Activated CD4-positive, alpha-beta T cell treated with anti-CD3 and anti-CD28 coated beads for 4 hours (primary cell): ENCODE measurements around the gene CSE1L.
"Not testable (repeated sequence)": the region's sequence is repeated elsewhere in the genome, so short reads cannot be mapped to it uniquely, and the experiment has no call there.

Experiments
- DNase-seq, 2 donors: peaks; one replicate each; pipeline ENCODE4 v3.0.0-alpha.2; 2020

CSE1L gene, protein sequence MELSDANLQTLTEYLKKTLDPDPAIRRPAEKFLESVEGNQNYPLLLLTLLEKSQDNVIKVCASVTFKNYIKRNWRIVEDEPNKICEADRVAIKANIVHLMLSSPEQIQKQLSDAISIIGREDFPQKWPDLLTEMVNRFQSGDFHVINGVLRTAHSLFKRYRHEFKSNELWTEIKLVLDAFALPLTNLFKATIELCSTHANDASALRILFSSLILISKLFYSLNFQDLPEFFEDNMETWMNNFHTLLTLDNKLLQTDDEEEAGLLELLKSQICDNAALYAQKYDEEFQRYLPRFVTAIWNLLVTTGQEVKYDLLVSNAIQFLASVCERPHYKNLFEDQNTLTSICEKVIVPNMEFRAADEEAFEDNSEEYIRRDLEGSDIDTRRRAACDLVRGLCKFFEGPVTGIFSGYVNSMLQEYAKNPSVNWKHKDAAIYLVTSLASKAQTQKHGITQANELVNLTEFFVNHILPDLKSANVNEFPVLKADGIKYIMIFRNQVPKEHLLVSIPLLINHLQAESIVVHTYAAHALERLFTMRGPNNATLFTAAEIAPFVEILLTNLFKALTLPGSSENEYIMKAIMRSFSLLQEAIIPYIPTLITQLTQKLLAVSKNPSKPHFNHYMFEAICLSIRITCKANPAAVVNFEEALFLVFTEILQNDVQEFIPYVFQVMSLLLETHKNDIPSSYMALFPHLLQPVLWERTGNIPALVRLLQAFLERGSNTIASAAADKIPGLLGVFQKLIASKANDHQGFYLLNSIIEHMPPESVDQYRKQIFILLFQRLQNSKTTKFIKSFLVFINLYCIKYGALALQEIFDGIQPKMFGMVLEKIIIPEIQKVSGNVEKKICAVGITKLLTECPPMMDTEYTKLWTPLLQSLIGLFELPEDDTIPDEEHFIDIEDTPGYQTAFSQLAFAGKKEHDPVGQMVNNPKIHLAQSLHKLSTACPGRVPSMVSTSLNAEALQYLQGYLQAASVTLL

DNA sequence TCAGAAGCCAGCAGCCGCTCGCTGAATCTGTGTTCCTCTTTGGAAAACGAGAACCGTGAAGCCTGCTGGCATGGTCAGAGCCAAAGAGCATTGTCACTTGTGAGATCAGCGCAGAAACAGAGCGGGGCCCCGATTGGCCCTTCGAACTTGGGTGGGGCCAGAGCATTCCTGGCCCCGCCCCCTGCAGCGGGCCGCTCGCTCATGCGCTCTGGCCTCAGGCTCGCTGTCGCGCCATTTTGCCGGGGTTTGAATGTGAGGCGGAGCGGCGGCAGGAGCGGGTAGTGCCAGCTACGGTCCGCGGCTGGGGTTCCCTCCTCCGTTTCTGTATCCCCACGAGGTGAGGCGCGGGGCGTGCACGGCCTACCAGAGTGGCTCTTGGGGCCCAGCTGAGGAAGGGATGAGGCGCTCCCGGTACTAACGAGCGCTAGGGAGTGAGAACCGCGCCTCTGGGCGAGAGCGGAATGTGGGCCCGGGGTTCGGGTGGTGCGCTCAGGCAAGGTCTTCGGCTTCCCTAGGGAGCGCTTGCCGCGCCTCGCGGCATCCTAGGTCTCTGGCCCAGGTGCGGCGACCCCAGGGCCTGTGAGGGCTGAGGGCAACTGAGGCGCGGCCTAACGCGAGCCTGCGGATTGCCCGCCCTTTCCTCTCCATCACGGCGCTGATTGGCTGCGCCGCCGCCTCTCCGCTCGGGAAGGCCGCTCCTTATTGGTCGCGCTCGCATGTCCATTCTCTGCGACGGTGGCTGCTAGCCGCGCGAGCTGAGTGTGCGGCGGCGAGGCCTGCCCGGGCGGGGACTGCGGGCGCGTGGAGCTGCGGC lies at the start of gene CSE1L:
Gene CSE1L (plus strand): TSS at position 226 of the 814 bp plus-strand sequence. CDS start 12,152 bp downstream, outside the sequence.
- DNase-seq = peak; percentile 91 to 93

DNA sequence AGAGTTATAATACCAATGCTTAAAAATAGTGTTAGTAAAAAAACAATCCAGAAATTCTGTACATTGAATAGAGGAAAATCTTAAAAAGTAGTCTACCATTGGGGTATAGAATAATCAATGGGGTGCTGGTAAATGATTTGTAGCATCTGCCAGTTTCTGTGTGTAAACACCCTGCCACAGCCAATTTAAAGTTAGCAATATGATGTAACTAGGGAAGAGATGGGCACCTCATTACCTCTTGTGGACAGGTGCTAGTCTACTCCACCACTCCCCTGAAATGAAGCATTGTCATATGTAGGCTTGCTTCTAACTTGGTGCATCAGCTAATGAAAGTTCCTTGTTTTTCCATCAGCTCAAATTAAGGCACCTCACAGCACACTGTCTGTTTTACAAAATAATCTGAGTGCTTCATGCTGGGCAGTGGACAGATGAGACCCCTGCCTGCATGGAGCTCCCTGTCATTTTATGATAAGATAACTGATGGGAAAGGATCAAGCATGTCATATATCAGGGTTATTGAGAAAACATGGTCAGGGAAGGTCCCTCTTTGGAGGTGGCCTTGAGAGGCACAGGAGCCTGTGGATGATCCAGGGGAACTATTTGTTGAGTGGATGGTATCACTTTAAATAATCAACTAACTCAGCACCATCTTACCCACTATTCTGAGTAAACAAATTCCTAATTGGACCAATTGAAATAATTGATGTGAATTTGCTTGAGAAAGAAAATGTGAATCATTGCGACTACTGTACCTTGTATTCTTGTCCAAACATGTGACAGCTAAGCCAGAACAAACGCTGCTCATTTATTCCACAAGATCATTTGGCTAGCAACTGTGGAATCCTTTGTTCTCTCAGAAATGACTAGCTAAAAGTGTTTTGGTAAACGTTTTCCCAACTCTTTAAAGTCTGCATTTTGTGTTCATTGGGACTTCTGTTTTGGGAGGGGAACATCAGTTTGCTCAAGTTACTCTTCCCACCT lies 45.9 kb upstream of the CSE1L start:
- no peak for DNase-seq

DNA sequence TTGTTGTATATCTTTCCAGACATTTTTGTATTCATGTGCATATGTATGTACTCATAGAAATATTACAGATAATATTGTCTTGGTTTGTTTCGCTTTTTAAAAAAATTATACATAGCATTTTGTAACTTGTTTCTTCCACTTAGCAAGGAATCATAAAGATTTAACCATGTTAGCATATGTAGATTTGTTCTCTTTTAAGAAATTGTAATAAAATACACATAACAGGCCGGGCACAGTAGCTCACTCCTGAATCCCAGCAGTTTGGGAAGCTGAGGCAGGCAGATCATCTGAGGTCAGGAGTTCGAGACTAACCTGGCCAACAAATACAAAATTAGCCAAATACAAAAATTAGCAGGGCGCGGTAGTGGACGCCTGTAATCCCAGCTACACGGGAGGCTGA lies 44.4 kb upstream of the CSE1L start:
- DNase-seq = no peak

DNA sequence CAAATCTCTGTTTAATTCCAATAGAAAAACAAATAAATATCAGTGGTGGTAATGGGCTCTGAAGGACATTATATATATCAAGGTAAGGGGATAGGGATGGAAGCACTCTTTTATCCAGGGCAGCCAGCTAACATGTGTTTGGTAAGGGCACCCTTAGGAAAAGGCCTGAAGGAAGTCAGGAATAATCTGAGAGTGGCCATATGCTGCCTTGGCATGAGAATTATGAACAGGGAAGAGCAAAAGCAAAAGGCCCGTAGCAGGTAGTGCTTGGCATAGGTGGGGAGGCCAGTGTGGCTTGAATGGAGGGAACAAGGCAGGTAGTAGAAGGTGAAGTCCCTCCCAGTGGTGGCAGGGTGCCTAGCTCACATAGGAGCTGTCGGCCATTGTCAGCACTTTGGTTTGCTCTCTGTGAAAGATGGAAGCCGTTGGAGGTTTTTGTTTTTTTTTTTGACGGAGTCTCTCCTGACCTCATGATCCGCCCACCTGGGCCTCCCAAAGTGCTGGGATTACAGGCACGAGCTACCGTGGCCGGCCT lies 39.6 kb upstream of the CSE1L start:
- no peak for DNase-seq

DNA sequence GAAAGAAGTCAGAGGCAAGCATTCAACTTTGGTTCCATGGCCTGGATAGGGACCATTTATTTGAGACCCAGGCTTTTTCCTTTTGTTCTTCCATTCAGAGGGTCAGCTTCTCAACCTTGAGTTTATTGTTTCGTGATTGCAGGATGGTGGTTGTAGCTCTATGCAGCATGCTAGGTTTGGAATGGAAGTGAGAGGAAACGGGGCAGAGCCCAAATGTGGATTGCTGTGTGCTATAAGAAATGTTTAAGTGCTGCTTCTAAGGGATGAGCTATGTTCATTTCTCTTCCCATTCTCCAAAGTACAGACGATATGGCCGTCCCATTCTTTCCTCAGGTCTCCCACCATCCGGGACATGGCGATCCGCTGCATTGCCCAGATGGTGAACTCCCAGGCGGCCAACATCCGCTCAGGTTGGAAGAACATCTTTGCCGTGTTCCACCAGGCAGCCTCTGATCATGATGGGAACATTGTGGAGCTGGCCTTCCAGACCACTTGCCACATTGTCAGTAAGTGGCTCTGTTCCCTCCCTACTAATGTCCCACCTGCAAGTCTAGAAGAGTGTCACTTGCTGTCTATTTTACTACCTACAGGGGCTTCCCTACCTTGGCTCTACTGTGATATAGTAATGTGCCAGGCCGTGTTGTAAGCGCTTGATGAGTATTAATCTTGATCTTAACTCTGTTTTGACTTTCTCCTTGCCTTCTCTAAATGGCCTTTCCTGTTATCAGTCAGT lies 36.0 kb upstream of the CSE1L start:
- no peak for DNase-seq

DNA sequence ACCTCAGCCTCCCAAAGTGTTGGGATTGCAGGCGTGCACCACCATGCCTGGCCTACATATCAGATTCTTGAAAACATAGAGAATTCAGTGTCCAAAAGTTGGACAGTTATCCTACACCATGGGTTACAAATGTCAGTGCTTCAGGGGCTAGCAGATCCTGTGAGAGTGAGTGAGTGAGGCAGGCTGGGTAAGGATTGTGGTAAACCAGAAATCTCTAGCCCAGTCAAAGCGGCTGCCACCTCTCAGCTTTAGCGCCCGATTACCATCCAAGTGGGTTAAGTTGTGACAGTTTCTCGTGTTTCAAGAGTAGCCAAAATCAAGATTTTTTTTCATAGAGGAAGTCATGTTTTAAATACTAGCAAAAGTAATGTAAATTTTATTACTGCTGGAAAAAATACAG lies 21.9 kb upstream of the CSE1L start:
- DNase-seq = no peak

DNA sequence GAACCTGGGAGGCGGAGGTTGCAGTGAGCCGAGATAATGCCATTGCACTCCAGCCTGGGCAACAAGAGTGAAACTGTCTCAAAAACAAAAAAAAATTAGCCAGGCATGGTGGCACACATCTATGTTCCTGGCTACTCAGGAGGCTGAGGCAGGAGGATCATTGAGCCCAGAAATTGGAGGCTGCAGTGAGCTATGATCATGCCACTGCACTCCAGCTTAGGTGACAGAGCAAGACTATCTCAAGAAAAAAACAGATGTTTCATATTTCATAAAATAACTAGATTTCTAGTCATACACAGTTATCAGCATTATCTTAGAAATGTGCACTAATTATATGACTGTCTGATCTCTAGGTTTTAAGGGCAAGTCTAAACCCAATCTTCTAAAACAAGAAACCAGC lies 17.9 kb upstream of the CSE1L start:
- not testable (repeated sequence) for DNase-seq

DNA sequence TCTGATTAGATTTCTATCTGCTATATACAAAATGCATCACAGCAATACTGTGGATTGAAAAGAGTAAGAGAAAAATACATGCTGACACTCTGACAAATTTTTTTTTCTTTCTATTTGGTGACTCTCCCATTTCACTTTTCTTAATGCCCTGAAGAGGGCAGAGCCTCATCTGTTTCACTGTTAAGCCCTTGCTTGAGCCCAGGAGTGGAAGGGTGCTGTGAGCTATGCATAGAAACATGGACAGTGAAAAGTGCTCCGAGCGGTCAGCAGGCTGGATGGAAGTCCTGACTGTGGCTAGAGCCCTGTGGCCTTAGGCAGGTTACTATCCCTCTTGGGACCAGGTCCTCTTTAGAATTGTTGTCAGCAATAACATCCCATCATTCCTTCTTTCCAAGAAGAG lies 17.4 kb upstream of the CSE1L start:
- no peak for DNase-seq

DNA sequence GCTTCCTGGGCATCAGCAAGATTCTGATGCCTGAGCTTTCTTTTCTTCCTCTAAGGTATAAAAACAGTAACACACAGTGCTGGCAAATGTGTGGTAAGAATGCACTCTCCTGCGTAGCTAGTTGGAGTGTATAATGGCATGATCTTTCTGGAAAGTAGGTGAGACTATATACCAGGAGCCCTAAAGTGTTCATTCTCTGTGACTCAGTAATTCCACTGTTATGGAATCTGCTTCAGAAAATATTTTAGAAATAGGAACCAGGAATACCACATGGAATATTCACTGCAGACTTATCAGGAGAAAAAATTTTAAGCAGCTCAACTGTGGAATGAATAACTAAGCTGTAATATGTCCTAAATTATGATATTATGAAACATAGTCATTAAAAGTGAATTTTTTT lies 16.9 kb upstream of the CSE1L start:
- DNase-seq = no peak

DNA sequence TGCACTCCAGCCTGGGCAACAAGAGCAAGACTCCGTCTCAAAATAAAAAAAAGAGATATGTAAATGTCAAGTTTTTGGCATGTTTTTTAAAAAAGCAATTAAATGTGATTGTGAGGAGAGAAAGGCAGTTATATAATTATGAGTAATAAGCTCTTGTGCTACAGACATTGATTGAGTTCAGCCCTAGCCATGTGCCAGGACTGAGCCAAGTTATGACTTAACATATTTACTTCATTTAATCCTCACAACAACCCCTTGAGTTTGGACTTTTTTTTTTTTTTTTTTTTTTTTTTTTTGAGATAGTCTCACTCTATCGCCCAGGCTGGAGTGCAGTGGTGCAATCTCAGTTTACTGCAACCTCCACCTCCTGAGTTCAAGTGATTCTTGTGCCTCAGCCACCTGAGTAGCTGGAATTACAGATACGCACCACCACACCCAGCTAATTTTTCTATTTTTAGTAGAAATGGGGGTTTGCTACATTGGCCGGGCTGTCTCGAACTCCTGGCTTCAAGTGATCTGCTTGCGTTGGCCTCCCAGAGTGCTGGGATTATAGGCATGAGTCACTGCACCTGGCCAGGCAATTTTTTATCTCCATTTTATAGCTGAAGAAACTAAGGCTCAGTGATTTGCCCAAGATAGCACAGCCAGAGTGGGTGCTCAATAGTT lies 15.0 kb upstream of the CSE1L start:
- no peak for DNase-seq

DNA sequence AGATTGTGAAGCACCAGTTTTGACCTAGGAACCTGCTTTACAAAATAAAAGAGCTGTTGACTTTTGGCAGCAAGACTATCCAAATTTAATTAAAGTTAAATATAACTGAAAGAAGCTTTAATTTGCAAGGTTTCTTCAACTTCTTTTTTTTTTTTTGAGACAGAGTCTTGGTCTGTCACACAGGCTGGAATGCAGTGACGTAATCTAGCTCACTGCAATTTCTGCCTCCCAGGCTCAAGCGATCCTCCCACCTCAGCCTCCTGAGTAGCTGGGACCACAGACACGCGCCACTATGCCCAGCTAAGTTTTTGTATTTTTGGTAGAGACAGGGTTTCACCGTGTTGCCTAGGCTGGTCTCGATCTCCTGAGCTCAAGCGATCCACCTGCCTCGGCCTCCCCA lies 13.7 kb upstream of the CSE1L start:
- DNase-seq = no peak

DNA sequence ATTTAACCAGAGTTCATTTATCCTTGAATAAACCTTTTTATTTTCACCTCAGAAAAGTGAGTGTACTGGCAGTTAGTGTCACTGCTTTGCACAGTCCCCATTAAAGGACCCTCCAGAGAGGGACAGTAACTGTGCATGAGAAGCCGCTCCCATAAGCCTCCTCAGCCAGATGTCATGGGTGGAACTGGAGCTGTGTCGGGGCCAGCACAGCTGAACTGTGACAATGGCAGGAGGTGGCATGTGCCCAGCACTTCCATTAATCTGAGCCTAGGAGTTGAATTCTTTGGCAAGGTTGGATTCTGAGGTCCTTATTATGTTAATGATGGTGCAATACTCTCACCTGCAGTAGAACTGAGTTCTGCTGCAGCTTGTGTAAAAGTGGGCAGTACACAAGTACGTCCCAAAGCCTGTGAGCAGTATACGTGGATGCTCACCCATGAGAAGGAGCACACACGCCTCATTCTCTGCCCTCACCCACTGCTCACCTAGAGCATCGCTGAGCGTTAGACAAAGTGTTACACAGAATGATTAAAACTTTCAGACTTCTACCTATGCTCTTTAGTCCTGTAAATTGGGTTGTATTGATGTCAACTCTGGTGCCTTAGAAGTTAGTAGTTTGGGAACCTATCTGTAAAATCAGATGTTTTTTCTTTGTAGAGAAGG lies 11.9 kb upstream of the CSE1L start:
- no peak for DNase-seq

DNA sequence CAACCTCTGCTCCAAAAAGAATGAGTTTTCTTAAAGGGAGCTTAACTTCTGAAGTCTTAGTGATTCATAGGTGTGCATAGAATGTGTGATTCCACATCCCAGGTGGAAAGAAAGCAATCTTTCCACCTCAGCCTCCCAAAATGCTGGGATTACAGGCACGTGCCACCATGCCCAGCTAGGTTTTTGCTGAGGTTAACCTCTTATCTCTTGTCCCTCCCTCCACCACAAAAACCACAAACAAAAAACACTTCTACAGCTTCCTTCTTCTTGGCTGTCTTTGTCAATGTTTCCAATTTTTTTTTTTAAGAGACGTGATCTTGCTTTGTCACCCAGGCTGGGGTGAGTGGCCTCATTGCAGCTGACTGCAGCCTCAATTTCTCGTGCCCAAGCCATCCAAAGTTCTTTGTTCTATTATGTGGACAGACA lies 8.1 kb upstream of the CSE1L start:
- peak; percentile 12 to 14 for DNase-seq

DNA sequence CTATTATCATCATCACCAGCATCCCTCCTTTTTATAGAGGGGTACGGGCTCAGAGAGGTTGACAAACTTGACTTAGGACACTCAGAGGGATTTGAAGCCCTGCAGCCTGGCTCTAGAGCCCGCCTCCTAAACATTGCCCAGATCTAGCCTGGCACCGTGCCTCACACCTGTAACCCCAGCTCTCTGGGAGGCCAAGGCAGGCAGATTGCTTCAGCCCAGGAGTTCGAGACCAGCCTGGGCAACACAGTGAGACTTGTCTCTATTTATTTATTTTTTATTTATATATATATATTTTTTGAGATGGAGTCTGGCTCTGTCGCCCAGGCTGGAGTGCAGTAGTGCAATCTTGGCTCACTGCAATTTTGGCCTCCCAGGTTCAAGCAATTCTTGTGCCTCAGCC lies 6.3 kb upstream of the CSE1L start:
- DNase-seq = no peak

DNA sequence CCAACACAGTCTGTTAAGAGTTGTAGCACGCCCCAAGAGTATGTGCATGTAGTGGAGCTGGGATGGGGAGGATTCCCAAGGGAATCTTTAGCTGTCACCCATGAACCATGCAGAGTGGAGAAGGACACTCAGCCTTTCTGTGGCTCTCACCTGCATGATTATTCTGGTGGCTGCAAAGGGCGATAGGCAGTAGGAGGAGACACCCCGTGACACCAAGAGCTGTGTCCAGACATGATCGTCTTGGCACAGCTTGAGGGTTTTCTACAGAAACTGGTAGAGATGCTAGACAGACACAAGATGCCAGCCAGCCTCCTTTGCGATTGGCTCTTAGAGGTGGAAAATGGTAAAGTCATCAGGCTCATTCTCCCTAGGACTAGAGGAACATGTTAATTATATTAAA lies 3.1 kb upstream of the CSE1L start:
- DNase-seq = no peak

DNA sequence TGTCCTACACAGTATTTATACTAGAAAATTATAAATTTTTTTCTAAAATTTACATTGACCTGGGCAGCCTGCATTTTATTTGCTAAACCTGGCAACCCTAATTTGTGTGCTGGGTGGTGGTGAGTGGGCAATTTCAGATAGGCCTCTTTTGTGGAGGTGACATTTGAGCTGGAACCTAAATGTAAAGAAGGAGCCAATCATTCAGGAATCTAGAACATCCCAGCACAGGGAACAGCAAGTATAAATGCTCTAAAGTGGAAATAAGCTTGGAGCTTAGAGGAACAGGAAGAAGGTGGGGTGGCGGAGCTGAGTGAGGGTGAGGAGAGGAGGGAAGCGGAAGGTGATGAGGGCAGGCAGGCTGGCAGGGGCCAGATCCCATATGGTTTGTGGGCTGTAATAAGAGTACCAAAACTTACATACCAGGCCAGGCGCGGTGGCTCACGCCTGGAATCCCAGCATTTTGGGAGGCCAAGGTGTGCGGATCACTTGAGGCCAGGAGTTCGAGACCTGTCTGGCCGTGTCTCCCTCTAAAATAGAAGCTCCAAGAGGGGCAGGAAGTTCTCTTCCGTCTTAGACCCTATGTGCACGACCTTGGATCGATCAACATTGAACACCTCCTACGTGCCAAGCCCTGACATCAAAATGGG lies 549 bp upstream of the CSE1L start:
- peak in 1 of 2 donors; percentile 11 for DNase-seq

DNA sequence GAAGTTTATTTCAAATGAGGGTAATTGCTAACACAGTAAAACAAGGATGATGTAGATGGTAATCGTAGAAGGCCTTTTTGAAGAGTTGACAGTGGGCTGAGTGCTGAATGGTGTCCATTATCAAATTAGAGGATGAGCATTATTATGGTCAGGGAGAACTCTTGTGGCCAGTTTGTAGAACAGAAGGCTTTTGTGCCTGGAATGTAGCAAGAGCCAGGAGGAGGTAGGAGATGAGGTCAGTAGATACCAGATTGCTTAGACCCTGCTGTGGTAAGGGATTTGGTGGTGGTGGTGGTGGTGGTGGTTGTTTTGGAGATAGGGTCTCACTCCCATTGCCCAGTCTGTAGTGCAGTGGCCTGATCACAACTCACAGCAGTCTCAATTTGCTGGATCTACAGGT lies 6.2 kb downstream of the CSE1L start:
- no peak for DNase-seq

DNA sequence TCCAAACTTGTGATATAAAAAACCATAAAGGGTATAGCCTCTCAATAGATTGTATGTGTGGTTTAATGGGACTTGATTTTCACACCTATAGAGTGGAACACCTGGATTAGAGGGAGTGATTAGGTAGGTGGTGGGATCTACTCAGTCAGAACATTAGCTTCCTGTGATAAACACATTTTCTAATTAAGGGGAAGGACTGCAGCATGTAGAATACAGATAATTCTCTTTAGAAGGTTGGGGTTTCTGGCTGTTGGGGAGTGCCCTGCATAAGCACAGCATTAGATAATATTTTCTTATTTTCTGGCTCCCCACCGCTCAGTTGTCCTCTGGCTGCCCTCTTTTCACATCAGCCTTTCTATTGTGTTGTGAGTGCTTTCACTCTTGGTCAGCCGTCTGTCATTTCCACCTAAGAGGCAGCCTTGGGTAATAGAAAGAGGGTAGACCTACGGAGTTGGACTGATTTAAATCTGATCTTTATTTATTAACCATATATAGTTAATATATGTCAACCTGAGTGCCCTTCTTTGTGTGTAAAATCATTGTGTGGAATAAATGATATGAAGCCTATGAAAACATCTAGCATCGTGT lies 8.0 kb downstream of the CSE1L start:
- DNase-seq = no peak

DNA sequence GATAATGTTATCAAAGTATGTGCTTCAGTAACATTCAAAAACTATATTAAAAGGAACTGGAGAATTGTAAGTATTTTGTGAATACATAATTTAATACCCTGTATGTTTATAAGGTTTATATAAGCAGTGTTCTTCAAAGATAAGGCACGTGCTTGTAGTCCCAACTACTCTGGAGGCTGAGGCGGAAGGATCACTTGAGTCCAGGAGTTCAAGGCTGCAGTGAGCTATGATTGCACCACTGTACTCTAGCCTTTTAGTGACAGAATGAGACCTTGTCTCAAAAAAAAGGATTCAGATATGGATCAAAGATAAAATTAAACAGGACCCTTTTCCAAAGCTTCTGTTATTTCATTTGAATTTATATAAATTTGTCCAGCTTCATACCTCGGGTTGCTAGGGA lies 17.2 kb downstream of the CSE1L start:
- no peak for DNase-seq
